ENCODE results near the gene NAGPA. TPM values are rescaled to one million over a fixed set of nuclear protein-coding genes. Genes with fewer than 3 reads are reported as not detected.
"Not testable (repeated sequence)": the region's sequence is repeated elsewhere in the genome, so short reads cannot be mapped to it uniquely, and the experiment has no call there.

NAGPA gene
- total RNA-seq, 4 donors from 2014 or later, result 15.1 to 27.5 (median 27.4) TPM

GRCh38 chr16:5075637-5076036 lies 41.9 kb upstream of the NAGPA start:
- Histone ChIP-seq H3K27me3 (no peaks in the 10 kb centered on the region), H3K4me1 (peaks cover 8 to 13% of the 10 kb centered on the region in 2 donors), H3K9me3 (no peaks in the 10 kb centered on the region), H3K27ac (no peak overlapping the region), H3K36me3 (peaks cover 0 to 39% of the 10 kb centered on the region in 2 donors), H3K4me3 (no peak overlapping the region)
- ATAC-seq, result no peak
- intact Hi-C loops (cut with DNase I; ENCODE audit: low total_unique reads), result loop anchor here (10.0 kb wide), 1 partner anchor 461 kb away; the partner anchor contains the start of gene UBALD1
- TF ChIP-seq CTCF (IDR thresholded peaks at IDR 0.05 in 4 of 5, conservative IDR thresholded peaks at IDR 0.05 in 1 of 5) (no peak), POLR2A (IDR thresholded peaks at IDR 0.05) (no peak)
- in situ Hi-C loops (cut with MboI; ENCODE audit: low sequenced_read_pairs in 4 of 4), result no loop called here
- no peak for DNase-seq

DNA sequence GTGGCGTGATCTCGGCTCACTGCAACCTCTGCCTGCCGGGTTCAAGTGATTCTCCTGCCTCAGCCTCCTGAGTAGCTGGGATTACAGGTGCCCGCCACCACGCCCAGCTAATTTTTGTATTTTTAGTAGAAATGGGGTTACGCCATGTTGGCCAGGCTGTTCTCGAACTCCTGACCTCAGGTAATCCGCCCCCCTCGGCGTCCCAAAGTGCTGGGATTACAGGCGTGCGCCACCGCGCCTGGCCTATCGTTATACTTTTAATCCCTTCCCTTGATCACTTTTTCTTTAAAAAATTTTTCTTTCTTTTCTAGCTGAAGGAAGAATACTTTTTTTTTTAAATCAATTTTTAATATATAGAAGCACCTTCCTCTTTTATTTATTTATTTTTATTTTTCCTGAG lies 40.0 kb upstream of the NAGPA start:
- ATAC-seq; H3K27ac ChIP-seq; H3K4me3 ChIP-seq; H3K9me3 ChIP-seq; DNase-seq; in situ Hi-C loops (cut with MboI; ENCODE audit: low sequenced_read_pairs in 4 of 4); H3K27me3 ChIP-seq: not testable (repeated sequence)
- intact Hi-C loops (cut with DNase I; ENCODE audit: low total_unique reads), result loop anchor here (10.0 kb wide), 1 partner anchor 459 kb away; the partner anchor contains the start of gene UBALD1
- Histone ChIP-seq H3K36me3 (peaks cover 0 to 30% of the 10 kb centered on the region in 2 donors), H3K4me1 (peaks cover 8 to 13% of the 10 kb centered on the region in 2 donors)

GRCh38 chr16:5073279-5073629 lies 39.5 kb upstream of the NAGPA start:
- no peak overlapping the region for H3K4me3 ChIP-seq
- no peak for TF ChIP-seq CTCF (IDR thresholded peaks at IDR 0.05 in 4 of 5, conservative IDR thresholded peaks at IDR 0.05 in 1 of 5)
- TF ChIP-seq POLR2A (IDR thresholded peaks at IDR 0.05), result no peak
- intact Hi-C loops (cut with DNase I; ENCODE audit: low total_unique reads), result loop anchor here (10.0 kb wide), 1 partner anchor 458 kb away; the partner anchor contains the start of gene UBALD1
- in situ Hi-C loops (cut with MboI; ENCODE audit: low sequenced_read_pairs in 4 of 4), result no loop called here
- no peaks in the 10 kb centered on the region for H3K9me3 ChIP-seq
- no peaks in the 10 kb centered on the region for H3K27me3 ChIP-seq
- peaks cover 0 to 30% of the 10 kb centered on the region in 2 donors for H3K36me3 ChIP-seq
- ATAC-seq (no peak), DNase-seq (no peak)
- peaks cover 8 to 13% of the 10 kb centered on the region in 2 donors for H3K4me1 ChIP-seq
- H3K27ac ChIP-seq, result no peak overlapping the region

DNA sequence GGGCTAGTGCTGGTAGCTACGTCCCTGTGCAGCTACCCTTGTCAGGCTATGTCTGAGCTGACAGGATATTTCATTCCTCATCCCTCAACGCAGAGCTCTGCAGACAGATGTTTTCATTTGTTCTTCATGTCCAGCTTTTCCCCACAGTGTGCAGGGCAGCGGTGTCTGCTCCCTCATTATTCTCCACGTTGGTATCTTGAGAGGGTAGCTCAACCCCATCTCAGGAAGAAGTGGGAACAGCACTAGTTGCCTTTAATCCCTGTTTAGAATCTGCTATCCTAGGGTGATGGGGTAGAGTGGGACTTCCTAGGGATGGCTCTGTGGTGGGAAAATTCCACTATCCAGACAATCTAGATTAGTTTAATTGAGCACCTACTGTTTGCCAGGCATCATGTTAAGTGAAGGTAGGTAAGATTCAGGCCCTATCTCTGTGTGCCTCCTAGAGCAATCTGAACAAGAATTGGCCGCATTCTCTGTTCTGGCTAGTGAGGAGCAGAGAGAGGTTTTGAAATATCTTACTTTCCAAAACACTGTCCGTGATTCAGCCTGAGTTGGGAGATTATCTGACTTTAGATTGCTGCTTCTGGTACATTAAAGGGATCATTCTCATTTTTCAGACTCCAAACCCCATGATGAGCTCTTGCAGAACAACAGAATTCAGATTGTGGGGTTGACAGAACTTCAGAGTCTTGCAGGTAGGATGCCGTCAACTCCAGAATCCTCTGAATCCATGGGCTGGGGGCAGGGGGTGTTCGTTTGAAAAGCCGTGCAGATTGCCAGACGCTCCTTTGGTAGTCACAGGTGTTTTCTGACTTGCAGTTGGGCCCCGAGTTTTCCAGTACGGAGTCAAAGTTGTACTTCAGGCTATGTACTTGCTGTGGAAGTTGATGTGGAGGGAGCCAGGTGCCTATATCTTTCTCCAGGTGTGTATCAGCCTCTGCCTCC lies 38.9 kb upstream of the NAGPA start:
- Histone ChIP-seq H3K27ac (peak overlapping the region; percentile 72 to 88 (median 82)), H3K27me3 (no peaks in the 10 kb centered on the region), H3K4me3 (peak overlapping the region; percentile 76 to 98 (median 91)), H3K4me1 (peaks cover 8 to 13% of the 10 kb centered on the region in 2 donors), H3K36me3 (peaks cover 0 to 25% of the 10 kb centered on the region in 2 donors), H3K9me3 (no peaks in the 10 kb centered on the region)
- in situ Hi-C loops (cut with MboI; ENCODE audit: low sequenced_read_pairs in 4 of 4), result no loop called here
- intact Hi-C loops (cut with DNase I; ENCODE audit: low total_unique reads), result loop anchor here (10.0 kb wide), 1 partner anchor 458 kb away; the partner anchor contains the start of gene UBALD1
- TF ChIP-seq POLR2A (IDR thresholded peaks at IDR 0.05) (no peak), CTCF (IDR thresholded peaks at IDR 0.05 in 4 of 5, conservative IDR thresholded peaks at IDR 0.05 in 1 of 5) (no peak)
- ATAC-seq, result no peak
- DNase-seq, result no peak

All from gastrocnemius medialis (tissue), 4 donors.